Osteoblast (primary cell): ENCODE data around the gene ESRRG. TPM values are rescaled to one million over a fixed set of nuclear protein-coding genes. Genes with fewer than 3 reads are reported as not detected.

Source experiments
- DNase-seq: peaks from one replicate; pipeline ENCODE4 v3.0.0; 2011; ENCODE audit warnings: low spot score, mixed read lengths; ENCODE audit not compliant: insufficient read length; ENCODE audit errors: missing footprints
- H2AFZ ChIP-seq: 2 replicates; pipeline ENCODE4 v1.6.0; 2011; ENCODE audit warnings: mild to moderate bottlenecking, low read length
- H3K27ac ChIP-seq: 2 replicates; pipeline ENCODE4 v1.5.1; 2011; ENCODE audit warnings: mild to moderate bottlenecking, low read depth, low read length, moderate library complexity
- H3K27me3 ChIP-seq: 2 replicates; pipeline ENCODE4 v1.6.0; 2012; ENCODE audit warnings: mild to moderate bottlenecking, control low read depth, inconsistent platforms, low read length, moderate library complexity; ENCODE audit not compliant: insufficient read depth
- H3K36me3 ChIP-seq: 2 replicates; pipeline ENCODE4 v1.5.1; 2011; ENCODE audit warnings: mild to moderate bottlenecking, low read length, control low read depth, moderate library complexity; ENCODE audit not compliant: insufficient read depth
- H3K4me1 ChIP-seq: 2 replicates; pipeline ENCODE4 v1.5.1; 2011; ENCODE audit warnings: mild to moderate bottlenecking, low read length, control low read depth, moderate library complexity; ENCODE audit not compliant: insufficient read depth
- H3K4me2 ChIP-seq: 2 replicates; pipeline ENCODE4 v1.6.0; 2011; ENCODE audit warnings: mild to moderate bottlenecking, low read length; ENCODE audit not compliant: insufficient read depth
- H3K4me3 ChIP-seq: fragments of 200-600 bp; sonication (generic); 3 replicates; pipeline ENCODE4 v1.5.1; 2012; ENCODE audit warnings: mild to moderate bottlenecking, low read length, inconsistent platforms; ENCODE audit not compliant: insufficient read depth
- H3K79me2 ChIP-seq: 2 replicates; pipeline ENCODE4 v1.6.0; 2012; ENCODE audit warnings: mild to moderate bottlenecking, low read length, control low read depth, inconsistent platforms; ENCODE audit not compliant: insufficient read depth
- H3K9me3 ChIP-seq: 2 replicates; pipeline ENCODE4 v1.5.1; 2011; ENCODE audit warnings: low read depth, low read length, control low read depth
- H4K20me1 ChIP-seq: 2 replicates; pipeline ENCODE4 v1.6.0; 2012; ENCODE audit warnings: mild to moderate bottlenecking, low read length, control low read depth; ENCODE audit not compliant: insufficient read depth
- total RNA-seq: library from RNA; depleted of rRNA; stranded (reverse); fragments of >200 nt; gene quantifications from 2 replicates; pipeline ENCODE4 v1.2.3, GENCODE V29; 2012
- TF ChIP-seq, protein P1 (sequence below): IDR thresholded peaks from 2 replicates; pipeline ENCODE4 v1.5.1; 2011; ENCODE audit warnings: mild to moderate bottlenecking, low read depth, low read length, moderate library complexity; ENCODE audit errors: extremely low read depth

ESRRG gene
- total RNA-seq, 1 donor: not detected

DNA sequence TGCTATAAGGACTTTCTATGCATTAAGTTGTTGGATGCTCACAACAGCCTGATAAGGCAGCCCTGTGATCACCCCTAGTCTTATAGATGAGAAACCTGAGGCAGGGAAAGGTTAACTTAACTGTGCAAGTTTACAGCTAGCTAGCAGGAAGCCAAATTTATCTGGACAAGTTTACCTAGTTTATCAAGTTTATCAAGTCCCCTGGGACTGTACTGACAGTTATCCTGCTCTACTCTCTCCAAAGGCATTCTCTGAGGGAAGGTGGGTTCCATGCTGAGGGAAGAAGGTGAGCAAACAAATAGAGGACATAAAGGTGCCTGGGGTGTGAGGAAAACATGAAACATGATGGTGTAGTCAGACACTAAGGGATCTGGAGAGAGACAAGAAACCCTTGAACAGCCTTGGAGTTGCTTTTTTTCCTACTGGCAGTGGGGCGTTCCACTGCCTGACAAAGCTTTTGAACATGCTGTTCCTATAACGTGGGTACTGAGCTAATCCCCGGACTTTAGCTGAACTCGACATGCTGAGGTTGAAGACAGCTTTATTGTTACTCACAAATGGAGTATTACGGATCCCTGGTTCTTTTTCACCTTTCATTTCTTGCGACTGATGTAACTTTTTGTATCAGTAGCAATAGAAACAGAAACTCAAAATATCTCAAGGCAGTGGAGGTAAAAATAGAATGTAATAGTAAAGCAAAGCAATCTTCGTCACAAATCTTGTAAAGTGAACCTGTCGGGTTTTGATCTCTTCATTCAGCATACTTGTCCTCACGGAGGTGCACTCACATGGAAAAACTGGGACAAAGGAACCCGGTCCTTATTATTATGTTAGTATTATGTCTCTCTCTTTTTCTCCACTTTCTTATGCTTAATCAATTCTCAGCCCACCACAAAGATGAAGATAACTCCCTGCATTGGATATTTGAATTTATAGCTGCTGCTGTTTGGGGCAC is 42.4 kb upstream of the ESRRG start:
- TF ChIP-seq, protein P1, sequence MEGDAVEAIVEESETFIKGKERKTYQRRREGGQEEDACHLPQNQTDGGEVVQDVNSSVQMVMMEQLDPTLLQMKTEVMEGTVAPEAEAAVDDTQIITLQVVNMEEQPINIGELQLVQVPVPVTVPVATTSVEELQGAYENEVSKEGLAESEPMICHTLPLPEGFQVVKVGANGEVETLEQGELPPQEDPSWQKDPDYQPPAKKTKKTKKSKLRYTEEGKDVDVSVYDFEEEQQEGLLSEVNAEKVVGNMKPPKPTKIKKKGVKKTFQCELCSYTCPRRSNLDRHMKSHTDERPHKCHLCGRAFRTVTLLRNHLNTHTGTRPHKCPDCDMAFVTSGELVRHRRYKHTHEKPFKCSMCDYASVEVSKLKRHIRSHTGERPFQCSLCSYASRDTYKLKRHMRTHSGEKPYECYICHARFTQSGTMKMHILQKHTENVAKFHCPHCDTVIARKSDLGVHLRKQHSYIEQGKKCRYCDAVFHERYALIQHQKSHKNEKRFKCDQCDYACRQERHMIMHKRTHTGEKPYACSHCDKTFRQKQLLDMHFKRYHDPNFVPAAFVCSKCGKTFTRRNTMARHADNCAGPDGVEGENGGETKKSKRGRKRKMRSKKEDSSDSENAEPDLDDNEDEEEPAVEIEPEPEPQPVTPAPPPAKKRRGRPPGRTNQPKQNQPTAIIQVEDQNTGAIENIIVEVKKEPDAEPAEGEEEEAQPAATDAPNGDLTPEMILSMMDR: no peak
- no peak for DNase-seq
- Histone ChIP-seq H3K36me3 (no peaks in the 10 kb centered on the region), H4K20me1 (no peaks in the 10 kb centered on the region), H3K4me3 (no peak overlapping the region), H3K27ac (no peak overlapping the region), H3K79me2 (no peaks in the 10 kb centered on the region), H3K9me3 (no peaks in the 10 kb centered on the region), H2AFZ (no peak overlapping the region), H3K4me2 (no peak overlapping the region), H3K27me3 (no peaks in the 10 kb centered on the region), H3K4me1 (no peaks in the 10 kb centered on the region)

GRCh38 chr1:216758161-216758560 is 34.9 kb upstream of the ESRRG start:
- H3K4me3 ChIP-seq: no peak overlapping the region
- no peaks in the 10 kb centered on the region for H3K9me3 ChIP-seq
- H3K27ac ChIP-seq: no peak overlapping the region
- H3K4me2 ChIP-seq: no peak overlapping the region
- no peaks in the 10 kb centered on the region for H3K27me3 ChIP-seq
- no peak for DNase-seq
- H2AFZ ChIP-seq: no peak overlapping the region
- no peaks in the 10 kb centered on the region for H4K20me1 ChIP-seq
- H3K36me3 ChIP-seq: no peaks in the 10 kb centered on the region
- H3K79me2 ChIP-seq: no peaks in the 10 kb centered on the region
- no peaks in the 10 kb centered on the region for H3K4me1 ChIP-seq
- TF ChIP-seq, protein P1: no peak

GRCh38 chr1:216757110-216757509 is 33.9 kb upstream of the ESRRG start:
- H3K27me3 ChIP-seq: no peaks in the 10 kb centered on the region
- no peak overlapping the region for H3K27ac ChIP-seq
- H3K4me3 ChIP-seq: no peak overlapping the region
- no peak overlapping the region for H3K4me2 ChIP-seq
- no peak overlapping the region for H2AFZ ChIP-seq
- no peaks in the 10 kb centered on the region for H3K79me2 ChIP-seq
- DNase-seq: no peak
- H4K20me1 ChIP-seq: no peaks in the 10 kb centered on the region
- H3K36me3 ChIP-seq: no peaks in the 10 kb centered on the region
- no peaks in the 10 kb centered on the region for H3K4me1 ChIP-seq
- TF ChIP-seq, protein P1: no peak
- no peaks in the 10 kb centered on the region for H3K9me3 ChIP-seq

DNA sequence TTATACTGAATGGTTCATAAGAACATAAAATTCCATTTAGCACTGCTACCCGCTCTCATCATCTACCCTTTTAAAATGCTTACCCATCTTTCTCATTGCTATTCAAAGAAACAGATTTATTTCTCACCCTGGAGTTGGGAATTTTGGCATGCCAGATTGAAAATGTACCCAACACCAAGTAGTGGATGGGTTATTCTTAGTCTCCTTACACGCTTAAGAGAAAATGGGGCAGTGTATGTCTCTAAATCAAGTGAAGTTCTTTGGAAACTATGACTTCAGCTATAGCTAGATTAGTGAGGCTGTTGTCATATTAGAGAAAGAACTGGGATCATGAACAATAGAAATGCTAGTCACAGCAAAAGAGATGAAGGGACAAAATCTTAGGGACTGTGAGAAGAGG is 27.7 kb upstream of the ESRRG start:
- H3K79me2 ChIP-seq: no peaks in the 10 kb centered on the region
- no peak overlapping the region for H2AFZ ChIP-seq
- no peak overlapping the region for H3K4me2 ChIP-seq
- no peaks in the 10 kb centered on the region for H3K36me3 ChIP-seq
- no peaks in the 10 kb centered on the region for H4K20me1 ChIP-seq
- no peak overlapping the region for H3K4me3 ChIP-seq
- no peaks in the 10 kb centered on the region for H3K27me3 ChIP-seq
- DNase-seq: no peak
- H3K4me1 ChIP-seq: no peaks in the 10 kb centered on the region
- TF ChIP-seq, protein P1: no peak
- H3K9me3 ChIP-seq: no peaks in the 10 kb centered on the region
- no peak overlapping the region for H3K27ac ChIP-seq
